HG02642 (cell line): Measurements from ENCODE around the gene RARA.
"Not testable (repeated sequence)": the region's sequence is repeated elsewhere in the genome, so short reads cannot be mapped to it uniquely, and the experiment has no call there.

Source experiments
- ATAC-seq: cut with Tn5 transposase; IDR thresholded peaks from one replicate; pipeline ENCODE4 v1.9.1; 2021; ENCODE audit warnings: mild to moderate bottlenecking; ENCODE audit not compliant: unreplicated experiment, poor library complexity

RARA gene

GRCh38 chr17:40366076-40366860 is 57.3 kb downstream of the RARA start:
- ATAC-seq: no peak

GRCh38 chr17:40366861-40367518 is 58.0 kb downstream of the RARA start:
- ATAC-seq: no peak

DNA sequence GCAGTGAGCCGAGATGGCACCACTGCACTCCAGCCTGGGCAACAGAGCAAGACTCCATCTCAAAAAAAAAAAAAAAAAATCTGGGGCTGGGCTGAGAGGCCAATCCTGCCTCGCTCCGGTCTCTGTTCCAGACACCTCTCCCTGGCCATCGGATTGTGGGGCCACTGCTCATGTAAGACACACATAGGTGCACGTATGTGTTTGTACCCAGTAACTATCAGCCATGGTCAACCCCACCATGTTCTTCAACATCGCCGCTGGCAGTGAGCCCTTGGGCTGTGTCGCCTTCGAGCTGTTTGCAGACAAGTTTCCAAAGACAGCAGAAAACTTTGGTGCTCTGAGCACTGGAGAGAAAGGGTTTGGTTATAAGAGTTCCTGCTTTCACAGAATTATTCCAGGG is 58.7 kb downstream of the RARA start:
- ATAC-seq: not testable (repeated sequence)

DNA sequence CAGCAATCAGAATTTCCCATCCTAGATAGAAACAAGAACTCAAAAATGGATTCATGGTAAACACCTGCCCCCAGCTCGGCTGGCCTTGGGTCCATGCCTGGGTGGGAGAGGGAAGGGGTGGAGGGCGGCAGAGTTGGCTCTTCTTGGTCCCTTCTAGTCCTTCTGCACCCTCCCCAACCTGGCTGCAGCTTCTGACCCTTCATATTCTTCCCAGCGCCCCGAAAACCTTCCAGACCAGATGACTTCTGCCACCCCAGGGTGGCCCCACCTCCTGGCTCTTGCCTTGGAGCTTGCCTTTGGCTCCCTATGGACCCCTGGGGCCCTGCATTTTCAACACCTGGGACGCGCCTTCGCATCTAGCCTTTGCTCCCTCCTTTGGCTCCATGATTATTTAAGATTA is 60.9 kb downstream of the RARA start:
- no peak for ATAC-seq

DNA sequence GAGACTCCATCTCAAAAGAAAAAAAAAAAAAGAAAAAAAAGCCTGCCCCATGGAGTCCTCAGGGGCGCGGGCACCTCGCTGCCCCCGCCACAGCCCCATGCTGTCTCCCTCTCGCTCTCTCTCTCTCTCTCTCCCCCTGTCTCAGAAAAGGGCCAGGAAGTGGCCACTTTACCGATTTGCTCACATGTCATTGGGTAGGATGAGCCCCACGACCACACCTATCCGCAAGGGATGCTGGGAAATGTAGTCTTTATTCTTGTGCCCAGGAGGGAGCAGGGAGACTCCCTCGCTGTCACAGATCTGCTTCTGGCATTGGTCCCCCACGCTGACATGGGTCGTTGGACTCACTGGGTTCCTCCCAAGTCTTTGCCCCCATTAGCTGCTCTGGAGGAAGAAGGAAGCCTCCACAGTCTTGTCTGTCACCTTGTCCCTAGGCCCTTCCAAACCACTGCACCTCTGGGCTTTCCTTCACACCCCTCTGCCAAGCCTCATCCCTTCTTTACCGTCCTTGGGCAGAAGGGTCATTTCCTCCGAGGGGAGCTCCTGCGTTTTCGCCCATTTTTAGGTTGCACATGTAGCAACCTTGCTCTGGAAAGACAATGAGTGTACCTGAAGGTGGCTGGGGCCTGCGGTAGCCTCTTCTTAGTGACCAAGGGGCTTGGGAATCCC is 62.4 kb downstream of the RARA start:
- no peak for ATAC-seq

- no peak for ATAC-seq
Measured at GRCh38 chr17:40372031-40372430, 63.1 kb downstream of the RARA start.

GRCh38 chr17:40372644-40373043 is 63.7 kb downstream of the RARA start:
- ATAC-seq: not testable (repeated sequence)

DNA sequence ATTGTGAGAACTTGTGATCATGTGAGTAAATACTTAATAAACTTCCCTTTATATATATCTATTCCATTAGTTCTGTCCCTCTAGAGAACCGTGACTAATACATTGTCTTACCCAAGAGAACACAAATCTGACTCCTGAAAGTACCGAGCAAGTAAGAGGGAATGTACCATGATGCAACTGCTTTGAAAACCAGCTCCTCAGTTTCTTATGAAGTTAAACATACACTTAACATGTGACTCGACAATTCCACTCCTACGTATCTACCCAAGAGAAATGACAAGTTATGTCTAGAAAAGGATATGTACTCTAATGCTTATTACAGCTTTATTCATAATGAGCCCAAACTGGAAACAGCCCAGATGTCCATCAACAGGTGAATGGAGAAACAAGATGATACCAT is 64.3 kb downstream of the RARA start:
- ATAC-seq: no peak

DNA sequence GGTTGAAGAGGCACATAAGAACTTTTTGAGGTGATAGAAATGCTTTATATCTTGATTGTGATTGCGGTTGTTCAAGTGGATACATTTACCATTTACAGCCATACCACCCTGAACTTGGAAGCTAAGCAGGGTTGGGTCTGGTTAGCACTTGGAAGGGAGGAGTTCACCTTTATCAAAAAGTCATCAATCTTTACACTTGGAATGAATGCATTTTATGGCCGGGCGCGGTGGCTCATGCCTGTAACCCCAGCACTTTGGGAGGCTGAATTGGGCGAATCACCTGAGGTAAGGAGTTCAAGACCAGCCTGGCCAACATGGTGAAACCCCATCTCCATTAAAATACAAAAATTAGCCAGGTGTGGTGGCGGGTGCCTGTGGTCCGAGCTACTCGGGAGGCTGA is 65.0 kb downstream of the RARA start:
- ATAC-seq: no peak

- ATAC-seq: no peak
Measured at GRCh38 chr17:40374821-40375498, 66.0 kb downstream of the RARA start.

GRCh38 chr17:40375786-40376185 is 66.8 kb downstream of the RARA start:
- not testable (repeated sequence) for ATAC-seq

GRCh38 chr17:40376541-40376940 is 67.6 kb downstream of the RARA start:
- not testable (repeated sequence) for ATAC-seq

DNA sequence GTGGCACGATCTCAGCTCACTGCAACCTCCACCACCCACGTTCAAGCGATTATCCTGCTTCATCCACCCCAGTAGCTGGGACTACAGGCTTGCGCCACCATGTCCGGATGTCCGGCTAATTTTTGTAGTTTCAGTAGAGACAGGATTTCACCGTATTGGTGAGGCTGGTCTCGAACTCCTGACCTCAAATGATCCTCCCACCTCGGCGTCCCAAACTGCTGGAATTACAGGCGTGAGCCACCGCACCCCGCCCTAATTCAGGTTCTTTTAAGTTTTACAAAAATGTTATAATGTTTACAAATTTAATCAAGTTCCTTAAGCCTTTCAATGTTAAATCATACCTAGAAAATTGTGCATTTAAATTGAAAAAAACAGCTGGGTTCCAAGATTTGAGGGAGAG is 68.9 kb downstream of the RARA start:
- ATAC-seq: no peak

DNA sequence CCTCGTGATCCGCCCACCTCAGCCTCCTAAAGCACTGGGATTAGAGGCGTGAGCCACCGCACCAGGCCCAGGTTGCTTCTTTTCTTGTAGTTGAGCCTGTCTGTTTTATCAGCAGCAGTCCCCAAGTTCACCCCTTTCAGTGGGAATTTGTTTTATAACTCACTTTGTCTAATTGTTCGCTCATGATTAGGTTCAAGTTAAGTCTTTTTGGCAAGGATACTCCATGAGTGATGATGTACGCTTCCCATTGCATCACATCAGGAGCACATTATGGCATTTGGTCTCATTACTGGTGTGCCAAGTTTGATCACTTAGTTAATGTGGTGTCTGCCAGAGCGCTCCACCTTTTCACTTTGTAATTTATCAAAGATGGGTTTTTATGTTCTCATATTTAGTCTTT is 70.0 kb downstream of the RARA start:
- no peak for ATAC-seq

DNA sequence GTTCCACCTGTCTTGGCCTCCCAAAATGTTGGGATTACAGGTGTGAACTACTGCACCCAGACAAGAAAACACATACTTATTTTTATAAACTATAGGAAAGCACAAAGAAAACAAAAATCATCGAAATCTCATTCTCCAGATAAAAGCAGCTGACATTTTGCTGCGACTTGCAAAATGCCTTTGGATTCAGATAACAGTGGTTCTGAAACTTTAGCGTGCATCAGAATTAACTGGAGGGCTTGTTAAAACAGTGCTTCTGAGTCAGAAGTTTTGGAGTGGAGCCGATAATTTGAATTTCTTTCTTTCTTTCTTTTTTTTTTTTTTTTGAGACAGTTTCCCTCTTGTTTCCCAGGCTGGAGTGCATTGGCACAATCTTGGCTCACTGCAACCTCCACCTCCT is 73.3 kb downstream of the RARA start:
- ATAC-seq: no peak

GRCh38 chr17:40386555-40386954 is 77.6 kb downstream of the RARA start:
- ATAC-seq: not testable (repeated sequence)

DNA sequence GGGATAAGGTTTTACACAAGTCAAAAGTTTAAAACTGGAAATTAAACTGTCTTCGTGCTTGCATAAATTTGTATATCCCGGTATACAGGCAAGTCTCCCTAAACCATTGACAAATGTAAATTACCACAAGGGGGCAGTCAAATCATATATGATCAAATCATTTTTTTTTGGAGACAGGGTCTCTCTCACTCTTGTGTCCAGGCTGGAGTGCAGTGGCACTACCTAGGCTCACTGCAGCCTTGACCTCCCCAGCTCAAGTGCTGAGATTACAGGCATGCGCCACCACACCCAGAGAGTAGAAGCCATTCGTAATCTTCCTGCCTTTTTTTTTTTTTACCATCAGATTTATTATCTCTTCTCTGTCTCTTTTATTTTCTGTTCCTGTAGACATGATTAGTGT is 90.2 kb downstream of the RARA start:
- no peak for ATAC-seq

GRCh38 chr17:40402668-40403067 is 93.7 kb downstream of the RARA start:
- no peak for ATAC-seq

DNA sequence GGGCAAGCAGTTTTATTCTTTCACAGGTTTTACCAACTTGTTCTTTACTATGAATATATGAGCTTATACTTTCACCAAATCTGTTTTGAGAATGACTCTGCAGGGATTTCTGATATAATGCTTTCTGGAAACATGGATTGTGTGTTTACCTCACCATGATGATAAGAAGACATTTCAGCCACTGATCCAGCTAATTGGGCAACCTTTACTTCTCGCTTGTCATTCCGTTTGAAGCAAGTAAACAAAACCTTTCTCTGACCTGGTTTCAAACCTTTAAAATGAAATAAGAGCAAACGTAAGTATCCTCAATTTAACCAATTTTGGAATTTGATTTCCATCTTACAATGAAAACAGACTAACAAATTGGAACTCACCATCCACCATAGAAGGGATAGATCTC is 95.0 kb downstream of the RARA start:
- ATAC-seq: no peak
